HG03575 (cell line): ENCODE measurements around the gene UGT1A10.

Experiments
- ATAC-seq: cut with Tn5 transposase; IDR thresholded peaks from one replicate; pipeline ENCODE4 v1.9.1; 2021; ENCODE audit not compliant: unreplicated experiment, insufficient number of reproducible peaks, low FRiP score; ENCODE audit errors: extremely low read depth

UGT1A10 gene

DNA sequence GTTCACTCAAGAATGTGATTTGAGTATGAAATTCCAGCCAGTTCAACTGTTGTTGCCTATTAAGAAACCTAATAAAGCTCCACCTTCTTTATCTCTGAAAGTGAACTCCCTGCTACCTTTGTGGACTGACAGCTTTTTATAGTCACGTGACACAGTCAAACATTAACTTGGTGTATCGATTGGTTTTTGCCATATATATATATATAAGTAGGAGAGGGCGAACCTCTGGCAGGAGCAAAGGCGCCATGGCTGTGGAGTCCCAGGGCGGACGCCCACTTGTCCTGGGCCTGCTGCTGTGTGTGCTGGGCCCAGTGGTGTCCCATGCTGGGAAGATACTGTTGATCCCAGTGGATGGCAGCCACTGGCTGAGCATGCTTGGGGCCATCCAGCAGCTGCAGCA is 123.8 kb downstream of the UGT1A10 start, which contains the start of gene UGT1A1:
UGT1A1 (plus strand) TSS at position 228 of the 400 bp plus-strand sequence; CDS start at position 246, 18 bp downstream.
- no peak for ATAC-seq

DNA sequence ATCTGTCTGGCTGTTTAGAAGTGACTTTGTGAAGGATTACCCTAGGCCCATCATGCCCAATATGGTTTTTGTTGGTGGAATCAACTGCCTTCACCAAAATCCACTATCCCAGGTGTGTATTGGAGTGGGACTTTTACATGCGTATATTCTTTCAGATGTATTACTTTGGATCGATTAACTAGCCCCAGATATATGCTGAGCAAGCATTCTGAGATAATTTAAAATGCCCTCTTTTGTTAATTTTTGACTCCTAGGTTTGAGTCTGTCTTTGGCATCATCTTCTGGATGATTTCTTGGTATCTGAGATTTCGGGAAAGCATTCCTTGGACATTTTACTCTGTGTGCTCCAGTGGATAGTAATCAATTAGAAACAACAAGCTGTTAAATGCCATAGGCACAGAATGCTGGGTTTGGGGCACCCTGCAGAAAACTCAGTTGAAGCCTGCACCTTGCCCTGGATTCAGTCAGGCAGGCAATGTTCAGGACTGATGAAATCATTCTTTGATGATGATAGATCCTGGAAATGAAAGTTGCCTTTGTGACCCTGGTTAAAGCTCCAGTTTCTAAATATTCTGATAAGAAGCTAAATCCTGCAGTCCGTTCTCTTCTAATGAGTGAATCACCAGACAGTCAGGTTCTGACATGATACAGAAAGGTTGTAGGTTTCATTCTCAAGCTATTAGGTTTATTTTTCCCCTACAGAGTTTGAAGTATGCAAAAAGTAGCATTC is 125.0 kb downstream of the UGT1A10 start:
- ATAC-seq, result no peak

DNA sequence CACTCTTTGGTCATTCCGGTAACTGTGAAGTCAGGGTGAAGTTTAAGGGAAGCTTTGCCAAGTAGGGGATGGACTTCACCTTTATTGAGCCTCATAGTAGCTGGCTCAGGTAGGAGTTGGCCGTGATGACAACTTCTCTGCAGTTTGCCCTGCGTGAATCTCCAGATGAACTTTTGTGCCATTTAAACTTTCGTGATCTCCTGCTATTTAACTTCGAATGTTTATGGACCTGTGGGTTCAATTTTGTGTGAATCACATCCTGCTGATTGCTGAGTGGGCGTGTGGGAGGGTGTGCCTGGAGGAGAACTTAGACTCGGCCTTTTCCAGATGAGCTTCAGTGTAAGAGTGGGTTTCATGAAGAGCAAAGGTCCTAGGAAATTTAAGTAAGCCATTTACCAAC is 128.0 kb downstream of the UGT1A10 start:
- ATAC-seq, result no peak

DNA sequence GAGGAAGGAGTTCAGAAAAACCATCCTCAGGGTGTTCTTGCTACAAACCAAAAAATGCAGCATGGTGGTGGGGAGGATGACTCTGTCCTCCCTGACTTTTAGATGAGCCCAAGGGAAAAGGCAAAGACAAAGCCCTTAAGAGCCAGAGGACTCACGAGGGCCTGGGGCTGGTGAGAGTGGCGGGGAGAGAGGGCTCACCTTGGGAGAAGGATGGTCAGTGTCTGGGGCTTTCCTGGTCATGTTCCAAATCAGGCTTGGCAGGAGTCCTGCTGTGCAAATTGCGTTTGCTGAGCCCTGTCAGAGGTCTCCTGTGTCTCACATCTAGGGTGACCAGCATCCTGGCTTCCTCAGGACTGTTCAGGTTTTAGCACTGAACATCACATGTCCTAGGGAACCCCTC is 128.5 kb downstream of the UGT1A10 start:
- no peak for ATAC-seq

DNA sequence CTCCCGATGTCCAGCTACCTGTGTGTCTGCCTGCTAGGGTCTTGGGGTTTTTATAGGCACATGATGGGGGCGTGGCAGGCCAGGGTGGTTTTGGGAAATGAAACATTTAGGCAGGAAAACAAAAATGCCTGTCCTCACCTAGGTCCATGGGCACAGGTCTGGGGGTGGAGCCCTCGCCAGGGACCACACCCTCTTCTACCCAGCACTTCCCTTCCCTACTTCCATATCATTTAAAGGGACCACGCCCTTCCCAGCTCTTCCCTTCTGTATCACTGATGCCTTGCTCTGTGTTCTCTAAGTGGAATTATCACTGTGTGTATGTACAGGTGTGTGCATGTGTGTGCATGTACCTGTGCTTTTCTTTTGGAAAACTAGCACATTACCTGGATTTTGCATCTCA is 130.2 kb downstream of the UGT1A10 start:
- ATAC-seq, result no peak

DNA sequence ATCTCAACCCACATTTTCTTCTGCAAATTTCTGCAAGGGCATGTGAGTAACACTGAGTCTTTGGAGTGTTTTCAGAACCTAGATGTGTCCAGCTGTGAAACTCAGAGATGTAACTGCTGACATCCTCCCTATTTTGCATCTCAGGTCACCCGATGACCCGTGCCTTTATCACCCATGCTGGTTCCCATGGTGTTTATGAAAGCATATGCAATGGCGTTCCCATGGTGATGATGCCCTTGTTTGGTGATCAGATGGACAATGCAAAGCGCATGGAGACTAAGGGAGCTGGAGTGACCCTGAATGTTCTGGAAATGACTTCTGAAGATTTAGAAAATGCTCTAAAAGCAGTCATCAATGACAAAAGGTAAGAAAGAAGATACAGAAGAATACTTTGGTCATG is 131.8 kb downstream of the UGT1A10 start:
- no peak for ATAC-seq

DNA sequence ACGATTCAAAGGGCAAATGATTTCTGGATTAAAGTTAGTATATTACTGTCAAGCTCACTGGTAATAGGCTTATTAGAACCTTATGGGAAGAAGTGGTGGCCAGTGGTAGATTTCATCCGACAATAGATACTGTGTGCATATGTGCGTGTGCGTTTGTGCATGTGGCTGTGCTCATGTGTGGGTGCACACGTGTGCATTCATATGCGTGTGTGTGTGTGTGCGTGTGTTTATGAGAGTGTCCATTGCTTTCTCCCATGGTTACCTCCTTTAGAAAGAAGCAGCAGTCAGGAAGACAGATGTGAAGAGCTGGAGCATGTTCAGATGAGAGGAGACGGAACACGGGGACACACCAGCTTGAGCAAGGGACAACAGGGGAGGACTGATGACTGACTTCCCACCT is 133.0 kb downstream of the UGT1A10 start:
- no peak for ATAC-seq

DNA sequence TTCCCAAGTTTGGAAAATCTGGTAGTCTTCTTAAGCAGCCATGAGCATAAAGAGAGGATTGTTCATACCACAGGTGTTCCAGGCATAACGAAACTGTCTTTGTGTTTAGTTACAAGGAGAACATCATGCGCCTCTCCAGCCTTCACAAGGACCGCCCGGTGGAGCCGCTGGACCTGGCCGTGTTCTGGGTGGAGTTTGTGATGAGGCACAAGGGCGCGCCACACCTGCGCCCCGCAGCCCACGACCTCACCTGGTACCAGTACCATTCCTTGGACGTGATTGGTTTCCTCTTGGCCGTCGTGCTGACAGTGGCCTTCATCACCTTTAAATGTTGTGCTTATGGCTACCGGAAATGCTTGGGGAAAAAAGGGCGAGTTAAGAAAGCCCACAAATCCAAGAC is 135.9 kb downstream of the UGT1A10 start:
- no peak for ATAC-seq

DNA sequence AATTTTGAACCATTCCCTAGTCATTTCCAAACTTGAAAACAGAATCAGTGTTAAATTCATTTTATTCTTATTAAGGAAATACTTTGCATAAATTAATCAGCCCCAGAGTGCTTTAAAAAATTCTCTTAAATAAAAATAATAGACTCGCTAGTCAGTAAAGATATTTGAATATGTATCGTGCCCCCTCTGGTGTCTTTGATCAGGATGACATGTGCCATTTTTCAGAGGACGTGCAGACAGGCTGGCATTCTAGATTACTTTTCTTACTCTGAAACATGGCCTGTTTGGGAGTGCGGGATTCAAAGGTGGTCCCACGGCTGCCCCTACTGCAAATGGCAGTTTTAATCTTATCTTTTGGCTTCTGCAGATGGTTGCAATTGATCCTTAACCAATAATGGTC is 136.3 kb downstream of the UGT1A10 start:
- no peak for ATAC-seq

DNA sequence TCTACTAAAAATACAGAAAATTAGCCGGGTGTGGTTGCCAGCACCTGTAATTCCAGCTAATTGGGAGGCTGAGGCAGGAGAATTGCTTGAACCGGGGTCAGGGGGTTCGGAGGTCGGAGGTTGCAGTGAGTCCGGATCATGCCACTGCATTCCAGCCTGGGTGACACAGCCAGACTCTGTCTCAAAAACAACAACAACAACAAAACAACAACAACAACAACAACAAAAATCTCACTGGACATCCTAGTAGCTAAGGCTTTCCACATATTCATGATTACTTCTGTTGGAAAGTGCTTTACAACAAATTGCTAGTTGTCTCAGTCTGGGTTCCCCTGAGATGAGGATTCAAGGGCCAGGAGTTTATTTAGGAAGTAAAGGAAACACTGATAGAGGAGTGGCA is 137.6 kb downstream of the UGT1A10 start:
- ATAC-seq, result no peak

DNA sequence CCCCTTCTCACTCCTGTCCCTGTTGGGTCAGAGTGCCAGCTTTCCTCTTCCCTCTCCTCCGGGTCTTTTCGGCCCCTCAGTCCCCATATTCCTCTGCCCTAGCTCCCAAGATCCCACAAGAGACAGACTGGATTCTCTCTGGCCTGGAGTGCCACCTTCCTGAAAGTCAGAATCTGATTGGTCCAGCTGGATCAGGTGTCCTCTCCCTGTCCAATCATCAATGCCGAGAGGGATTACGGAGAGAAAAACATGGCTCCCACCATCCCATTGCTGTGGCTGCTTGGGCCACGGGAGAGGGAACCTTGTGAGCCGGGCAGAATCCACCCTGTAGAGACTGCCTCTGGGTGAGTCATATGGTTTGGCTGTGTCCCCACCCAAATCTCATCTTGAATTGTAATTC is 139.2 kb downstream of the UGT1A10 start:
- ATAC-seq, result no peak

DNA sequence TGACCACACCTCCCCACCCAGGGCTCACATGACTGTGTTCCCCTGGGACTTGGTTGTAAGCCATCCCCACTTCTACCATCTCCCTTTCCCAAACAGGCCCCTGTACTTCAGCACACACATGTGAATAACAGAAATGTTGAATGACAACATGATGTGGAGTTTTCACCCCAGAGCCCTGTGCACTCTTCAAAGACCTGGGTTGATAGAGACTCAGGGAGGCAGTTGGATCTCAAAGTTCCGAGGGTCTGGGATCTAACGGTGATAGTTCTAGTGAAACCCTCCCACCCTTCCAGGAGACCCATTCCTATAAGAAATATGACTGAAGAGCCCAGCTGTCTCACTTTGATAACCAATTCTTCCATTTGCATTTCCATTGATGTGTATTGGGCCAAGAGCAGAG is 141.8 kb downstream of the UGT1A10 start, which contains the start of gene MROH2A:
MROH2A (plus strand) TSS at position 301 of the 400 bp plus-strand sequence. CDS start 1,029 bp downstream, outside the sequence.
- no peak for ATAC-seq

DNA sequence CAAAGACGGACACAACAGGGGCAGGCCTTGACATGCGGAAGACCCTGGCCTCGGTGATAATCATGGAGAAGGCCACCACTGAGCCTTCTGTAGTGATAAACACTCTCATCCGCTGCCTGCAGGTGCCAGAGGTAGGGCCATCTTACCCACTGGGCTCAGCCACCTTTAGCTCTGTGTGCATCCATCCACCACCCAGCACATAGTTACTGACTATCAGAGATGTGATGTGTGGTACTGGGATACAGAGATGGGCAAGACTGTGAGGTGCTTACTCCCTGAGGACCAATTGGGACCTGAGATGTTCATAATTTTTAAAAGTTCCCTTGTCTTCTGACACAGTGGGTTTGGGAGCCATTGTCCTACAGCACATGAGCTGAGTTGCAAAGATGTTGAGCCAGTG is 143.5 kb downstream of the UGT1A10 start:
- no peak for ATAC-seq

DNA sequence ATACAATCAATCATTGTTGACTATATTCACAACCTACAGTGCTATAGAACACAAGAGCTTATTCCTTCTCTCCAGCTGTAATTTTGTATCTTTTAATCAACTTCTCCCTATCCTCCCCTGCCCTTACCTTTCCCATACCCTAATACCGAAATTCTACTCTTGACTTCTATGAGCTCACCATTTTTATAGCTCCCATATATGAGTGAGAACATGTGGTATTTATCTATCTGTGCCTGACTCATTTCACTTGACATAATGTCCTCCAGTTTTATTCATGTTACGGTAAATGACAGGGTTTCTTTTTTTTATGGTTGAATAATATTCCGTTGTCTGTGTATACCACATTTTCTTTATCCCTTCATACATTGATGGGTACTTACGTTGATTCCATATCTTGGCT is 144.5 kb downstream of the UGT1A10 start:
- ATAC-seq, result no peak

DNA sequence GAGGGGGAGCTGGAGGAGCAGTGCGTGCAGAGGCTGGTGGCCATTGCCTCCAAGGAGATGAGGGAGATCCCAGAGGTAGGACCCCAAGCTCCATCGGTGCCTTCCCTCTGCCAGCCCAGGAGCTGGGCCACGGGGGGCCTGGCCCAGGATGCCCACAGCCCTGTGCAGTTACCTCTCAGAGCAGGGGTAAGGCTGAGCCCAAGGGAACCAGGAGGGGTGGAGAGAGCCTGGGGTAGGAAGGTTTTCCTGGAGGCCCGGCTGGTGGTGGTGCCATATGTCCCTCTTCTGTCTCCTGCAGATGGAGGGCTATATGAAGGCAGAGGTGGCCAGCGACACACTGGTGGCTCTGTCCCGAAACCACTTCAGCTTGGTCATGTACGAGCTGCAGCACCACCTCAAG is 153.3 kb downstream of the UGT1A10 start:
- no peak for ATAC-seq

DNA sequence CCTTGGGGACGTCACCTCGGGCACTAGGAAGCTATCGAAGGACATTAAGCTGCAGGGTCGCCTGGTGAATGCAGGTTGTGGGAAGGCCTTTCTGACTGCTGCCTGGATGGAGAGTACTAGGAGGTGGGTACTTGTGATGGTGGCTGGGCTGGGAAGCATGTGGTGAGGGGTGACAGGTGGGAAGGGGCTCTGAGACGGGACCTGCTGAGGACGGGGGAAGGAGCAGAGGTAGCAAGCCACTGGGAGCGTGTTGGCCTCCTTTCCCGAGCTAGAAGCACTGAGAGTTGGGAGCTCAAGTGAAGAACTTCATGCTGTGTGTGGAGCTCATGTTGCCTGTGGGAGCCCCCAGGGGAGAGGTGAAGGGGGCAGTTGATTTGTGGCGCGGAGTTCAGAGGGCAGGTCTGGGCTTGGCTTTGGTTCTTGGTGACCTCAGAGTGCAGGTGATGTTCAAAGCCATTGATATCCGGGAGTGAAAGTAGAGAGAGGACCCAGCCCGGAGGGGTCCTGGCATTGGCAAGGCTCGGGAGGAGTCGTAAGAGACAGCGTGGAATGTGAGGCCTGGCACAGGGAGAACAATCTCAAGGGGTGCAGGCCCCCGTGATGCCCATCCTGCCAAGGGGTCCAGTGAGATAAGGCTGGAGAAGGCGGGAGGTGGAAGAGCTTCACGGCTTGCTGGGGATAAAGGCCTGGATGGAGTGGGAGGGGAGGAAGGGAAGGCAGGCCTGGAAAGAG is 155.1 kb downstream of the UGT1A10 start:
- no peak for ATAC-seq

DNA sequence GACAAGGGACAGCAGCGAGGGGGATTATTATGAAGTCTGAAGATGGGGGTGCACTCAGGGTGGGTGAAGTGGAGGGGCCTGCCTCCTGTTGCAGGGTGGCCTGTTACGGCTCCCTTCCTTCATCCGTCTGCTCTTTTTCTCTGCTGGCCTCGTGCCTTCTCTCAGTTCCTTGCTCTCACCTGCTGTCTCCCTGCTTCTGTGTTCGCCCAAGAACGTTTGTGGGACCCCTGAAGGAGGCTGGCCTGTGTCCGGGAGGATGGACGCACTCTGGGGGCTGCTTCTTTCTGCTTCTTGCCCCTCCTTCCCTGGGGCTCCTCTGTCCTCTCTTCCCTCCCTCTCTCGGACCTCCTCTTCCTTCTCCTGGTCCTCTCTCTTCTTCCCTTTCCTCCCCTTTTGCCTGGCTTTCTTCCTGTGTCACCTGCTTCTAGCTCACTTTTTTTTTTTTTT is 155.7 kb downstream of the UGT1A10 start:
- ATAC-seq, result no peak

DNA sequence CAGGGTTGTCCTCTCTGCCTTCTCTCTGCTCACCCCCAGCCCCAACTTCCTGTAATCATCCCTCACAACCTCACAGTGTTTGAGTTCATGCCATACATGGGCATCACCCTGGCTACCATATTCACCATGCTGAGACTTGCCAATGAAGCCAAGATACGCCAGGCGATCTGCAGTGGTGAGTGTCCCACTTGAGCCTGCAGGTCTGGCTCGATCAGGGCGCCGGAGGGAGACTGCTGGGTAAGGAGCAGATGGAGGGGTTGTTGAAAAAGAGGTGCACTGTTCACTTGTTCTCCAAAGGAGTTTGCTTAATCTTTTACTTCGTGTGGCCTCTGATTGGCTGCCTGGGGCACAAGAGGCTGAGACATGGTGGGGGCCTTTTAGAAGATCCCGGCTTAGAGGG is 156.5 kb downstream of the UGT1A10 start:
- no peak for ATAC-seq

DNA sequence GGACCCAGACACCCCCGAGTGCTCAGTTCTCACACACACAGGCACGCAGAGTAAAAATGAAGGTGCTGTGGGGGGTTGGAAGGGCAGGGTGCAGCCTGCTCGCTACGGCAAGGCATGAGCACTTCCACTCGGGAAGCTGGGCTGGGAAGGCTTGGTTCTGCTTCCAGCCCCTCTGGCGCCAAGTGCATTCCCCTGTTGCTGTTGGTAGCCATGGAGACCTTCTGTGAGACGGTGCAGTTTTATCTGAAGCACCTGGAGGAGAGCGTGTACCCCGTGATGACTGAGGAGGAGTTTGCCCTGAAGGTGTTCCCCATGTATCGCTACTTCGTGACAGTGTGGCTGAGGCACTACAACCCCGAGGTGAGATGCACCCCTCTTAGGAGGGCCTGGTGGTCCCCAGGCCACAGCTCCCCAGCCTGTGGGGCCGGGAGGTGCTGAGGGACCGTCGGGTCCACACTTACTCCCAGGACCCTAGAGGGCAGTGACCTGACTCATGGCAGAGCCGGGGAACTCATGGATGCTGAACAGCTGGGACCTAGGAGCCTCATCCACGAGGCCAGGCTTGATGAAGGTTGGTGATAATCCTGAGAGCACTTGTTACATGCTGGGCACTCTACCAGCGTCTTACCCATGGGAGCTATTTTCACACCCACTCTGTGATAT is 157.3 kb downstream of the UGT1A10 start:
- no peak for ATAC-seq

DNA sequence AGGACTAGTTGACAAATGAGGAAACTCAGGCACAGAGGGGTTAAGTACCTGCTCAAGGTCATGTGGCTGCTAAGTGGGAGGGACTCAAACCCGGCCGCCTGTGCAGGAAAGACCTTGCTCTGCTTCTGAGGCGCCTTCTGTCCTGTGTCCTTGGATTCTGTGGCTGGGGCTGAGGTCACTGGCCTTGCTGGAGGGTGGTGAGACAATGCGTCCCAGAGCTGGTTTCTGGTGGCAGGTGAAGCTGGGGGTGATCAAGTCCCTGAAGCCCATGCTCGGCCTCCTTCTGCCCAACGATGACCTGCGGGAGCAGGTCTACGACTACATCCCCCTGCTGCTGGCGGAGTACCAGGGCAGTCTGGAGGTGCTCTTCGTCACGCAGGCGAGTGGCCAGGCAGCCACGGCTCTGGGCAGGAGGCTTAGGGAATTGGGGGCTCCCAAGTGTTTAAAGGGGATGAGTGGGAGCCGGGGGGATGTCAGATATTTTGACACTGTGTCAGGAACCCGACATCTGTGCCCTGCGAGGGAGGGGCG is 157.9 kb downstream of the UGT1A10 start:
- ATAC-seq, result no peak
